HepG2 (cell line): ENCODE data around the gene EGLN1. TPM values are rescaled to one million over a fixed set of nuclear protein-coding genes. Genes with fewer than 3 reads are reported as not detected.

Experiments
- ATAC-seq: fragments of 200-7000 bp; cut with Tn5 transposase; 3 replicates; pipeline ENCODE4 v1.9.1; 2020; ENCODE audit warnings: mild to moderate bottlenecking, moderate library complexity
- BruUV-seq: library from RNA; stranded (reverse); fragments of 400-500 nt; replicated peaks from 2 replicates; lab custom pipeline; 2021; lab: Mats Ljungman, UMichigan
- CTCF ChIA-PET: fragments of 300-600 bp; formaldehyde crosslinking; extraction: SDS; loops from one replicate; lab custom pipeline; 2021; ENCODE audit warnings: low total read pairs, inconsistent platforms, low intra/inter-chr PET ratio; lab: Yijun Ruan, JAX
- POLR2A ChIA-PET: fragments of 350-600 bp; sonication (Branson Sonifier 250); formaldehyde crosslinking; loops from one replicate; lab custom pipeline; 2020; ENCODE audit warnings: antibody characterized with exemption, inconsistent platforms; lab: Yijun Ruan, JAX
- DNase-seq: peaks from one replicate; pipeline ENCODE4 v3.0.0-alpha.2; 2015; ENCODE audit warnings: low spot score
- FAIRE-seq: peaks from 3 replicates; lab custom pipeline; 2011; peaks lifted over from hg19 to GRCh38; lab: Jason Lieb, UNC
- H2AFZ ChIP-seq: one replicate; pipeline ENCODE4 v1.6.1; 2011; ENCODE audit warnings: low read length, inconsistent platforms
- H3K27ac ChIP-seq: fragments of 300-600 bp; 3 replicates; pipeline ENCODE4 v1.8.0; 2011; ENCODE audit warnings: mixed run types, mild to moderate bottlenecking, mixed read lengths, low read length, inconsistent platforms; ENCODE audit not compliant: insufficient read depth; ENCODE audit errors: extremely low read length
- H3K27me3 ChIP-seq, 2 experiments: fragments of 200-600 bp in 1 of 2; 2 replicates in 1 of 2; 3 replicates in 1 of 2; pipeline versions ENCODE4 v1.6.0 to v1.8.0; 2011; ENCODE audit warnings: low read length in 2 of 2, mild to moderate bottlenecking in 2 of 2, moderate library complexity in 2 of 2, inconsistent platforms in 1 of 2; ENCODE audit not compliant: insufficient read depth in 2 of 2, control insufficient read depth in 1 of 2
- H3K36me3 ChIP-seq, 2 experiments: fragments of 200-600 bp in 1 of 2; replicated peaks in 1 of 2; 2 replicates in 1 of 2; 3 replicates in 1 of 2; pipeline versions ENCODE4 v1.5.1 to v1.8.0; 2011; ENCODE audit warnings: low read length in 2 of 2, inconsistent platforms in 1 of 2; ENCODE audit not compliant: insufficient read depth in 2 of 2, control insufficient read depth in 1 of 2
- H3K4me1 ChIP-seq: 2 replicates; pipeline ENCODE4 v1.5.1; 2012; ENCODE audit warnings: low read length, inconsistent platforms; ENCODE audit not compliant: insufficient read depth
- H3K4me2 ChIP-seq: 2 replicates; pipeline ENCODE4 v1.6.0; 2011; ENCODE audit warnings: low read depth, low read length, inconsistent platforms
- H3K4me3 ChIP-seq, 3 experiments: fragments of 200-600 bp in 1 of 3; sonication (generic), shearing (Covaris generic) in 1 of 3; replicated peaks in 1 of 3; 2 replicates each; pipeline ENCODE4 v1.5.1; 2011 to 2016; ENCODE audit warnings: low read length in 3 of 3, inconsistent platforms in 2 of 3, low read depth in 2 of 3, mild to moderate bottlenecking in 2 of 3, control low read depth in 1 of 3, mixed read lengths in 1 of 3; ENCODE audit not compliant: insufficient read depth in 1 of 3
- H3K79me2 ChIP-seq: one replicate; pipeline ENCODE4 v1.6.1; 2011; ENCODE audit warnings: low read length, inconsistent platforms; ENCODE audit not compliant: insufficient read depth
- H3K9ac ChIP-seq: 2 replicates; pipeline ENCODE4 v1.6.0; 2011; ENCODE audit warnings: mild to moderate bottlenecking, low read depth, low read length, inconsistent platforms; ENCODE audit not compliant: insufficient read depth
- H3K9me3 ChIP-seq: 2 replicates; pipeline ENCODE4 v1.5.1; 2012; ENCODE audit warnings: mild to moderate bottlenecking, low read length
- H4K20me1 ChIP-seq: 2 replicates; pipeline ENCODE4 v1.6.0; 2011; ENCODE audit warnings: inconsistent platforms, mild to moderate bottlenecking, low read length, moderate library complexity; ENCODE audit not compliant: insufficient read depth
- AKAP8 ChIP-seq: sonication (generic); formaldehyde crosslinking; IDR thresholded peaks from 2 replicates; pipeline ENCODE4 v1.5.1; 2020; ENCODE audit warnings: mild to moderate bottlenecking, missing genetic modification reagents
- BORCS8-MEF2B ChIP-seq: sonication (generic); formaldehyde crosslinking; IDR thresholded peaks from 2 replicates; pipeline ENCODE4 v1.8.0; 2022; ENCODE audit warnings: mild to moderate bottlenecking, missing genetic modification reagents
- BRCA1 ChIP-seq: sonication (generic); formaldehyde crosslinking; IDR thresholded peaks from 2 replicates; pipeline ENCODE4 v1.4.0; 2020; ENCODE audit warnings: missing genetic modification reagents
- ELK4 ChIP-seq: sonication (generic); formaldehyde crosslinking; IDR thresholded peaks from 2 replicates; pipeline ENCODE4 v1.9.0; 2021; ENCODE audit warnings: missing genetic modification reagents, borderline replicate concordance
- FOSL1 ChIP-seq: sonication (generic); formaldehyde crosslinking; IDR thresholded peaks from 2 replicates; pipeline ENCODE4 v1.9.0; 2021; ENCODE audit warnings: missing genetic modification reagents, borderline replicate concordance
- HNF4G ChIP-seq, 2 experiments: sonication (generic) in 1 of 2; formaldehyde crosslinking in 1 of 2; IDR thresholded peaks; 2 replicates each; pipeline versions ENCODE4 v1.4.0 to v1.6.1; 2011 to 2020; ENCODE audit warnings: borderline replicate concordance in 2 of 2, low read depth in 2 of 2, mild to moderate bottlenecking in 2 of 2, low read length in 1 of 2, missing genetic modification reagents in 1 of 2, moderate library complexity in 1 of 2
- IRF9 ChIP-seq: sonication (generic); formaldehyde crosslinking; IDR thresholded peaks from 2 replicates; pipeline ENCODE4 v1.8.0; 2022; ENCODE audit warnings: missing genetic modification reagents, mild to moderate bottlenecking, borderline replicate concordance
- MXD4 ChIP-seq: IDR thresholded peaks from 2 replicates; pipeline ENCODE4 v1.6.1; 2016; ENCODE audit warnings: mild to moderate bottlenecking, missing biosample characterization, missing genetic modification reagents
- NFRKB ChIP-seq: fragments of 450-650 bp; IDR thresholded peaks from 2 replicates; pipeline ENCODE4 v1.6.1; 2017
- PRDM10 ChIP-seq: sonication (generic); formaldehyde crosslinking; IDR thresholded peaks from 2 replicates; pipeline ENCODE4 v1.4.0; 2020; ENCODE audit warnings: low read depth, missing genetic modification reagents
- RAD21 ChIP-seq: fragments of 450-650 bp; formaldehyde crosslinking; IDR thresholded peaks from 2 replicates; pipeline ENCODE4 v1.5.0; 2020; ENCODE audit warnings: mild to moderate bottlenecking
- TCF12 ChIP-seq, 2 experiments: fragments of 450-650 bp in 1 of 2; sonication (generic) in 1 of 2; formaldehyde crosslinking in 1 of 2; IDR thresholded peaks; 2 replicates each; pipeline versions ENCODE4 v1.6.1 to v1.8.0; 2017 to 2022; ENCODE audit warnings: antibody characterized with exemption in 1 of 2, mild to moderate bottlenecking in 1 of 2, missing genetic modification reagents in 1 of 2, moderate library complexity in 1 of 2
- ZNF367 ChIP-seq: sonication (generic); formaldehyde crosslinking; IDR thresholded peaks from 2 replicates; pipeline ENCODE4 v1.4.0; 2020; ENCODE audit warnings: missing genetic modification reagents, borderline replicate concordance
- ZNF713 ChIP-seq: sonication (generic); formaldehyde crosslinking; IDR thresholded peaks from 2 replicates; pipeline ENCODE4 v1.4.0; 2020; ENCODE audit warnings: mild to moderate bottlenecking, missing genetic modification reagents
- ZNF777 ChIP-seq: sonication (generic); formaldehyde crosslinking; IDR thresholded peaks from 2 replicates; pipeline ENCODE4 v1.4.0; 2020; ENCODE audit warnings: missing genetic modification reagents
- ZNF83 ChIP-seq: sonication (generic); formaldehyde crosslinking; IDR thresholded peaks from 2 replicates; pipeline ENCODE4 v1.4.0; 2020; ENCODE audit warnings: missing genetic modification reagents, mild to moderate bottlenecking, borderline replicate concordance
- ZXDC ChIP-seq: sonication (generic); formaldehyde crosslinking; IDR thresholded peaks from 2 replicates; pipeline ENCODE4 v1.5.0; 2020; ENCODE audit warnings: mild to moderate bottlenecking, missing genetic modification reagents
- WGBS: methylation state at CpG from one replicate; pipeline ENCODE4 v1.1.6; 2017; ENCODE audit warnings: low lambda C conversion rate; 5-methylcytosine and 5-hydroxymethylcytosine counted together
- in situ Hi-C: cut with HindIII; loops from 2 replicates; pipeline ENCODE4 v1.10.0; 2017; ENCODE audit warnings: low pct_unique_long_range_greater_than_20kb; ENCODE audit not compliant: extremely low pct_ligation_motif_present
- intact Hi-C: fragments of 100-400 bp; cut with micrococcal nuclease; formaldehyde crosslinking; loops from one replicate; pipeline ENCODE4 v1.10.0; 2022; ENCODE audit not compliant: unreplicated experiment
- polyA plus RNA-seq, 8 experiments: library from polyadenylated mRNA; depleted of rRNA in 3 of 8; stranded (reverse) in 7 of 8; unstranded in 1 of 8; fragments of >200 nt; fragmentation: Illumina TruSeq in 4 of 8; extraction: Trizol in 4 of 8; gene quantifications; 2 replicates each; pipeline versions ENCODE4 v1.2.1 to v1.2.3, GENCODE V29; 2011 to 2016; ENCODE audit warnings: low read depth in 4 of 8, missing spikeins in 1 of 8, mixed read lengths in 1 of 8; ENCODE audit not compliant: insufficient read depth in 1 of 8
- total RNA-seq, 5 experiments: library from RNA; depleted of rRNA; stranded (reverse); fragments of >200 nt; fragmentation: Illumina TruSeq; extraction: Trizol; gene quantifications; 2 replicates each; pipeline ENCODE4 v1.2.3, GENCODE V29; 2016; ENCODE audit warnings: low read depth in 1 of 5

EGLN1 gene
- total and polyA plus RNA-seq, 2 of the 13 experiments (the other 11 are each of a cell fraction or from before 2014, with no cell fraction given), result 34.4 to 44.1 TPM

GRCh38 chr1:231428377-231428776 is 6.3 kb upstream of the EGLN1 start:
- H3K27me3 ChIP-seq, result no peaks in the 10 kb centered on the region
- H3K79me2 ChIP-seq, result no peaks in the 10 kb centered on the region
- ATAC-seq (no peak), DNase-seq (no peak), FAIRE-seq (no peak)
- intact Hi-C loops, result no loop called here
- ChIA-PET CTCF (no interaction called here), POLR2A (no interaction called here)
- no peak overlapping the region for H2AFZ ChIP-seq
- no peak overlapping the region for H3K27ac ChIP-seq
- peaks cover 39% of the 10 kb centered on the region for H3K4me1 ChIP-seq
- H3K9me3 ChIP-seq, result no peaks in the 10 kb centered on the region
- 84% methylated on average over 3 of the region's 3 CpGs for WGBS
- no TSS peak for BruUV-seq
- in situ Hi-C loops, result loop anchor here (10.0 kb wide), 1 partner anchor 106 kb away; no protein-coding TSS in a partner anchor
- no peak overlapping the region for H3K4me3 ChIP-seq
- H3K4me2 ChIP-seq, result no peak overlapping the region
- no peak overlapping the region for H3K9ac ChIP-seq
- H3K36me3 ChIP-seq, result no peaks in the 10 kb centered on the region
- no peaks in the 10 kb centered on the region for H4K20me1 ChIP-seq
- TF ChIP-seq ZXDC (CRISPR knock-in tag) (no peak), ZNF83 (CRISPR knock-in tag) (no peak), BRCA1 (CRISPR knock-in tag) (no peak), BORCS8-MEF2B (CRISPR knock-in tag) (no peak), RAD21 (CRISPR knock-in tag) (no peak), ZNF713 (no peak), HNF4G (IDR thresholded peaks at IDR 0.05; ENCODE audit: borderline replicate concordance, low read depth, low read length) (no peak), HNF4G (CRISPR knock-in tag; IDR thresholded peaks at IDR 0.05; ENCODE audit: borderline replicate concordance, low read depth) (no peak), MXD4 (CRISPR knock-in tag) (no peak), PRDM10 (no peak), AKAP8 (CRISPR knock-in tag) (no peak), ZNF367 (no peak), ZNF777 (CRISPR knock-in tag) (no peak), TCF12 (IDR thresholded peaks at IDR 0.05) (no peak), TCF12 (CRISPR knock-in tag; IDR thresholded peaks at IDR 0.05) (no peak), IRF9 (CRISPR knock-in tag) (no peak), NFRKB (no peak), FOSL1 (CRISPR knock-in tag) (no peak), ELK4 (no peak)
